Measurements from ENCODE around the gene HNRNPUL1.

GRCh38 chr19:41274802-41275201, 10.6 kb downstream of the HNRNPUL1 start:
- TF ChIP-seq CTCF (IDR thresholded peaks at IDR 0.05) (no peak), POLR2A (IDR thresholded peaks at IDR 0.05) (no peak), POLR2AphosphoS5 (IDR thresholded peaks at IDR 0.05; ENCODE audit: insufficient read depth in 1 of 2, low read depth in 1 of 2) (no peak)

Measured in vagina (tissue), 2 donors.